ENCODE data around the gene CAD.
A peak's percentile ranks its signal among the peaks of the same experiment; 100 is the strongest.
"Not testable (repeated sequence)": the region's sequence is repeated elsewhere in the genome, so short reads cannot be mapped to it uniquely, and the experiment has no call there.

CAD gene

GRCh38 chr2:27217173-27218121 is at the start of gene CAD:
TSS of gene CAD (plus strand) at chr2:27217369. CDS start at chr2:27217552, 183 bp downstream.
- DNase-seq (ENCODE audit: low spot score) = peak; percentile 93

GRCh38 chr2:27170581-27171337 is 46.4 kb upstream of the CAD start:
- no peak for DNase-seq (ENCODE audit: low spot score)

- no peak for DNase-seq (ENCODE audit: low spot score)
Observed at GRCh38 chr2:27171351-27171848, 45.8 kb upstream of the CAD start.

GRCh38 chr2:27174638-27175037 is 42.5 kb upstream of the CAD start:
- DNase-seq (ENCODE audit: low spot score) = peak; percentile 53

- no peak for DNase-seq (ENCODE audit: low spot score)
Observed at GRCh38 chr2:27175330-27175729, 41.8 kb upstream of the CAD start.

GRCh38 chr2:27175781-27176180 is 41.4 kb upstream of the CAD start:
- not testable (repeated sequence) for DNase-seq (ENCODE audit: low spot score)

- peak; percentile 99 for DNase-seq (ENCODE audit: low spot score)
Observed at GRCh38 chr2:27177441-27178351, 39.5 kb upstream of the CAD start.

GRCh38 chr2:27178469-27178868 is 38.7 kb upstream of the CAD start:
- no peak for DNase-seq (ENCODE audit: low spot score)

- no peak for DNase-seq (ENCODE audit: low spot score)
Observed at GRCh38 chr2:27179344-27180000, 37.7 kb upstream of the CAD start.

- DNase-seq (ENCODE audit: low spot score) = no peak
Observed at GRCh38 chr2:27182346-27182745, 34.8 kb upstream of the CAD start.

- DNase-seq (ENCODE audit: low spot score) = no peak
Observed at GRCh38 chr2:27184115-27184514, 33.1 kb upstream of the CAD start.

- DNase-seq (ENCODE audit: low spot score) = peak; percentile 44
Observed at GRCh38 chr2:27185331-27186026, 31.7 kb upstream of the CAD start.

- DNase-seq (ENCODE audit: low spot score) = no peak
Observed at GRCh38 chr2:27186613-27187345, 30.4 kb upstream of the CAD start.

GRCh38 chr2:27189989-27190388 is 27.2 kb upstream of the CAD start:
- no peak for DNase-seq (ENCODE audit: low spot score)

- peak; percentile 89 for DNase-seq (ENCODE audit: low spot score)
Observed at GRCh38 chr2:27191070-27191829, 25.9 kb upstream of the CAD start.

- DNase-seq (ENCODE audit: low spot score) = peak; percentile 42
Observed at GRCh38 chr2:27194538-27195354, 22.4 kb upstream of the CAD start.

GRCh38 chr2:27195799-27196198 is 21.4 kb upstream of the CAD start:
- DNase-seq (ENCODE audit: low spot score) = not testable (repeated sequence)

- not testable (repeated sequence) for DNase-seq (ENCODE audit: low spot score)
Observed at GRCh38 chr2:27198068-27198467, 19.1 kb upstream of the CAD start.

Data from SW480 (cell line).